Middle frontal gyrus (tissue), 1 donor: ENCODE results near the gene SLC25A22.

Source experiments
- DNase-seq: peaks from one replicate; pipeline ENCODE4 v3.0.0-alpha.2; 2015; ENCODE audit warnings: low spot score; ENCODE audit errors: extremely low spot score

Gene SLC25A22

DNA sequence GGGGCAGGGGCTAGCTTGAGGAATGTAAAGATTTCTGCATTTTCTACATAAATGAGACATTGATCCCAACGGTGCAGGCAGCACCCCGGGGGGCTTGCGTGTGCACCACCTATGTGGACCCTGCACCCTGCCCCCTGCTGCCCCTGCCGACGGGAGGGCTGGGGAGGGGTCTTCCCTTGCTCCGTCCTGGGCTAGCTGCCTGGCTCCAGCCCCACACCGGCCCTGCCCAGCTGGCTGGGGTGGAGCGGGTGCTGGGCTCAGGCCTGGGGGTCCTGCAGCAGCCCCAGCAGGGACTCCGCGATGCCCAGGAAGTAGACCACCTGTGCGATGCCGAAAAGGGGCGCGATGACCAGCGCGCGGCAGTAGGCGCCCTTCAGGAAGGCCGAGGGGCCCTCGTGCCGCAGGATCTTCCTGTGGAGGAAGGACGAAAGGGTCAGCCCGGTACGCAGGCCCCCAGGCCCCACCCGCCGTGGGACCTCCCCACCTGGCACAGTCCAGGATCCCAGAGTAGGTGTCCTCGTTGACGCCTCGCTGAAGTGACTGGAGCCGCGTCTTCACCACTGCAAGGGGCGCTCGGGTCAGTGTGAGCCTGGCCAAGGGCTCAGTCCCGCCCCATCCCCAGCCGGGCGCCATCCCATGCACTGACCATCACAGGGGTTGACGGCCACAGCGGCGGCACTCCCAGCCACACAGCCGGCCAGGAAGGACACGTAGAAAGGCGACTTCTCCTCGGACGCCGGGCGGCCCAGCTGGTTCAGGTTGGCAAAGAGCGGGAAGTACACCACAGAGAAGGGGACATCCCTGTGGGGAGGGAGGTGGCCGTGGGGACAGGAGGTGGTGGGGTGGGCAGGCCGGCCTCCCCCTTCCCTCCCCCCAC, 6.2 kb downstream of the SLC25A22 start:
- no peak for DNase-seq

DNA sequence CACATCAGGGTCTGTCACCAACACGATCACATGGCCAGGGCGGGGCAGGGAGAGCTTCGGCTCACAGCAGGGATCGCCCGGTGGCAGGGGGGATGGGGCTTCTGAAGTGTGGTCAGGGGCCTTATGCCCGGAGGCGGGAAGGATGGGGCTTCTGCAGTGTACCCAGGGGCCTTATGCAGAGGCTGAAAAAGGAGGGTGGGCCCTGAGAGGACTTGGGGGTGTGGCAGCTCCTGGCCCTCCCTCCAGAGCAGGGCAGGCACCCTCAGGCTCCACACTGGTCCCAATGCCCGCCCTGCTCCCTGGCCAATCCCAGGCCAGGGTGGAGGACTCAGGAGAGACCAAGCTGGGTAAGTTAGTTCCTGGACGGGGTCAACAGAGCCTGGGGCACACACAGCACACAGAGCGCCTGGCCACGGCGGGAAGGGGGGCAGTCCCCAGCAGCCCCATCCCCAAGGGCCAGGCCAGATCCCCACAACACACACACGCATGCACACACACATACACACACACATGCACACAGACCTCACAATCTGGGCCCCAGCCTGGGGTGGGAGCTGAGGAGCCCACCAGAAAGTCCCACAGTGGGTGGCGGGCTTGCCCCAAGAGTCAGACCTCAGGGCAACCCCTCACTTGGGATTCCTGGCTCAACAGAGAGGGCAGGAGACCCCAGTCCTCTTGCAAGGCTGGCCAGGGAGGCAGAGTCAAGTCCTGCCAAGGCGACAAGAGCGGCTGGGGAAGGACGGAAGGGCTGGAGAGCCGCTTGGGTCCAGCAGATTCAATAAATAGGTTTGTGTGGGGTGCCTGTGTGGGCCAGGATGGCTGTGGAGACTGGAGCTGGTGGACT, 7.1 kb downstream of the SLC25A22 start:
- DNase-seq, result no peak

DNA sequence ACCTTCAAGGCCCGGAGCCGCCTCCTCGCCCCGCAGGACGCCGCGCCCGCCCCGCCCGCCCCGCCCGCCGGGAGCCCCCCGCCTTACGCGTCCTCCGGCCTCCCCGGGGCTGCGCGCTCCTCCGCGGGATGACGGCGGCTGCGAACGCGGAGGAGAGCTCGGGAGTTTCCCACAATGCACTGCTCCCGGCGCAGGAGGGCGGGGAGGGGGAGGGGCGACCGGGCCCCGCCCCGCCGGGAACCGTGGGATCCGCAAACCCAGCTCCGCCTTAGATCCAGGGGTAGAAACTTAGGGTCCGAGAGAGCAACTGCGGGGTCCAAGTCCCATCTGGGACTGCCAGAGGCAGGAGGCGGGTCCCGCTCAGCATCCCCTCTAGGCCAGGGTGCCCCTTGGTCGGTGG, 8.1 kb downstream of the SLC25A22 start, which contains the start of gene CEND1:
Gene CEND1, minus strand, starts transcription at position 148 of the 400 bp plus-strand sequence. CDS start 1,514 bp downstream, outside the sequence.
- peak; percentile 50 for DNase-seq

DNA sequence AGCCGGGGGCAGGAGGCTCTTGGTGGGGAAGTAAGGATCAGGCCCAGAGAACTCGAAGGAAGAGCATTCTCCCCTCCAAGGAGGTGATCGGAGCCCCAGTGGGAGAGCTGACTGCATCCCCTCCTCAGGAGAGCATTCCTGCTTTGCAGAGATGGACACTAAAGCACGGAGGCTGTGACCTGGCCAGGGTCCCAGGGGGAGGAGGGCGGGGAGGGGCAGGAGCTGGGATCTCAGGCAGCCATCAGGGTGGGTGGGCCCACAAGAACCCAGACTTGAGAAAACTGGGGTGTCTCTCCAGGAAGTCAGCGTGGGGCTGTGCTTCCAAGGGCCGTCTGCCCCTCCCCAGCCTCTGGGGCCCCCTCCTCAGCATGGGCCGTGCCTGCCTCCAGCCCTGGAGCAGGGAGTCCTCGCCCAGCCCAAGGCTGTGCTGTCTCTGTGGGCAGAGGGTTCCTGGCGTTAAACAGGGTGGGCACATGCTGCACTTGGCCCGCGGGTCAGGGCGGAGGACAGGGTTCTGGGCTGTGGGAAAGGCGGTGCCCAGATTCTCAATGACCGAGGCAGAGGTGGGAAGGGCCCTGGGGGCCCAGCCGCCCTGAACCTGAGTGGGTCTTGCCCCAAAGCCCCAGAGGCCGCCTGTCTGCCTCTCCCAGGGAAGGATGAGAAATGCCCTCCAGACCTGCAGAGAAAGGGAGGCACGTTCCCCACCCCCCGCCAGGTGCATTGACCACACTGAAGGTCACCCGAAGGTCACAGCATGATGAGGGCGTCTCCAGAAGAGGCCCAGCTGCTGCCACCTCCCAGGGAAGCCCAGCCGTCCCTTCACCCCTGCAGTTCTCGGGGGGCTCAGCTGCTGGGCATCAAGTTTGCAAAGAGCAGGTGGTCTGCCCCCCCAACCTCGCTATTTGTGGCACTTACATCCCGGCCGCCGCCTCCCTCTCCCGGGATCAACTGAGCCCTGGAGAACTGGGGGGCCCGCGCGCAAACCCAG, 8.8 kb downstream of the SLC25A22 start:
- no peak for DNase-seq

DNA sequence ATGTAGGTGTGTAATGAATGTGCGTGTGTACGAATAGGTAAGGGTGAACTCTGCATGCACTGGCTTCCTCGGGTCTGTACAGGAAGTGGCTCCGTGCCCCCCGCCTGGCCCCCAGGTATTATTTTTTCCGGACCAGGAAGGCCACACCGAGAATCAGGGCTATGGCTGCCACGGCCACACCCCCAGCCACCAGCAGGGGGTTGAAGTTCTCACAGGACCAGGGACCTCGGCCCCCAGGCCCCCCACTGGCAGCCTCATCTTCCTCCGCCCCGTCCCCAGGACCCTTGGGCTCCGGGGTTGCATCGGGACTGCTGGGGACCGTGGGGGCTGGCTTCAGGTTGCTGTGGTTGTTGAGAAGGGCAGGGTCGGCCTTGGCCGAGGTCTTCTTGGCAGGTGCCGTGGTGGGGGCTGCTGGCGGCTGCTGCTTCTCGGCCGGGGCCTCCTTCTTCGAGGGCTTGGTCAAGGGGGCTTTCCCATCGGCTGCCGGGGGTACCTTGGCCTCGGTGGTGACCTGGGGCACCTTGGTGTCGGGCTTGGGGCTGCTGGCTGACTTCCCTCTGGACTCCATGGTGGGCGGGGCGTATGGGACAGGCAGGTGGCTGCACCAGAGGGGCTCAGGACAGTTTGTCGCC, 10.0 kb downstream of the SLC25A22 start:
- no peak for DNase-seq

DNA sequence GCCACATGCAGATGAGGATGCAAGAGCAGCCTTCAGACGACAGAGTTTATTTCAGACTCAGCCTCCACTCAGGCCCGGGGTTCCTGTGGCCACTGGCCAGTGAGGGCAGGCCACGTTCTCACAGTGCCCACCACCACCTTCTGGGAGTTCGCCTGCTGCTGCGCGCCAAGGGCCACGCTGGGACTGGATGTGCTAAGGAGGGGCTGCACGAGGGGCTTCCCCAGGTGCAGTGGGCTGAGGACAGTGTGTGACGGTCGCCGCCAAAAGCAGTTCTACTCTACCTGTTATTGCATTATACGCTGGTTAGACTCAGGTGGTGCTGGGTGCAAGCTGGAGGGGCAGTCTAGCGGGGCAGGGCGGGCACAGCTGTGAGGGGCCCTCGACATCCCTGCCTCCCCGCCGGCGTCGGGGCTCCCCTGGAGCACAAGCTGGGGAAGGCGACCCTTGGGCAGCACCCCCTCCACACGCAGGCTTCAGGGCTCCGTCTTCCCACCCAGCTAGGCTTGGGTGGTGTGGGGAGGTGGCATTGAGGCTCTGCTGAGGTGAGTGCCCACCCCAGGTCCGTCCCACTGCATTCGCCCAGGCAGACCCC, 10.9 kb downstream of the SLC25A22 start:
- no peak for DNase-seq

DNA sequence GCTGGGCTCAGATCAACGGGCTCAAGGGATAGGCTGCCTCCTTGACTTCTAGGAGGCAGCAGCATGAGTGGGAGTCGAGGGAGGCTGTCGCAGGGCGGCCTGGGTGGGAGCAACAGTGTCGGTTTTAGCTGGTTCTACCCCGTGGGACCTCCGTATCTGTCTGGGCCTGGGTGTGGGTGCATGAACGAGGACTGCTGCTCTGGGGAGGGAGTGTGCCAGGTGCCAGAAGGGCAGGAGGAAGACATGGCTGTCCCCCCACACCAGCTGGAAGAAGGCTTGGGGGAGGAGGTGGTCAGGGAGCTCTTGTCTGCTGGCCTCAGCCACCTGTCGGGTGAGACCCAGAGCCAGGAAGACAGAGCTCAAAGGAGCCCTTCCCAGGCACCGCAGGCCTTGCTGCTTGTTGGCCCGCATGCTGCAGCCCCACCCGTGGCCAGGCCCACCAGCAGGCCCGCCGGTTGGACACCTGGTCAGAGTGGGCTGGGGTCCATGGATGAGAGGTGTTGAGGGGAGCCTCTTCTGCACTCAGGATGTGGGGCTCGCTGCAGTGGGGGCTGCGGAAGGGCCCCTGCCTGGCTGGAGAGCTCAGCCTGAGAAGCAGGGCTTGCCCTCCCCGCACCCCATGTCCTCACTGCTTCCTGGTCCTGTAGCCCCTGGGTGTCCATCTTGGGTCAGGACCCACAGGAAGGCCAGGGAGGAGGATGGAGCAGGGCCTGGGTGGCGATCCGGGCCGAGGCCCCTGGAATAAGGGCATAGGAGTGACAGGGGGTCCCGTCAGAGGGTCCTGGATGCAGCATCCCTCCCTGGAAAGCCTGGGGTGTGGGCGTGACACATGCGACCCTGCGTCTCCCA, 11.6 kb downstream of the SLC25A22 start:
- no peak for DNase-seq

DNA sequence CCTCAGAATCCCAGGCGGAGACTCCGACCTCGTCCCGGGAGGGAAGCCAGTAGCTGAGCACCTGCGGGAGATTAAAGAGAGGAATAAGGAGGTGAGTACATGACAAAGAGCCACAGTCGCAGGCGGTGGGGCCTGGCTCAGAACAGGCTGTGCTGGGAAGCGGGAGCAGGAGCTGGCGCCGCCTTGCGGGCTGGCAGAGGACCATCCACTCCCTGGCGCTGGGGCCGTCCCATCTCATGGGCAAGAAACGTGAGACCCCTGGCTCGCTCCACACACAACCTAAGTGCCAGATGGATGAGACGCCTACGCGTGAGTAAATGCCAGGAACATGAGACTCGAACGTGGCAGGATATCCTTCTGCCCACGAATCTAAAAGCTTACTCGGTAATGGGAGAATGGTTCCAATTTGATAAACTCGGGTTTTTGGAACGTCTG, 14.5 kb downstream of the SLC25A22 start:
- peak; percentile 75 for DNase-seq

DNA sequence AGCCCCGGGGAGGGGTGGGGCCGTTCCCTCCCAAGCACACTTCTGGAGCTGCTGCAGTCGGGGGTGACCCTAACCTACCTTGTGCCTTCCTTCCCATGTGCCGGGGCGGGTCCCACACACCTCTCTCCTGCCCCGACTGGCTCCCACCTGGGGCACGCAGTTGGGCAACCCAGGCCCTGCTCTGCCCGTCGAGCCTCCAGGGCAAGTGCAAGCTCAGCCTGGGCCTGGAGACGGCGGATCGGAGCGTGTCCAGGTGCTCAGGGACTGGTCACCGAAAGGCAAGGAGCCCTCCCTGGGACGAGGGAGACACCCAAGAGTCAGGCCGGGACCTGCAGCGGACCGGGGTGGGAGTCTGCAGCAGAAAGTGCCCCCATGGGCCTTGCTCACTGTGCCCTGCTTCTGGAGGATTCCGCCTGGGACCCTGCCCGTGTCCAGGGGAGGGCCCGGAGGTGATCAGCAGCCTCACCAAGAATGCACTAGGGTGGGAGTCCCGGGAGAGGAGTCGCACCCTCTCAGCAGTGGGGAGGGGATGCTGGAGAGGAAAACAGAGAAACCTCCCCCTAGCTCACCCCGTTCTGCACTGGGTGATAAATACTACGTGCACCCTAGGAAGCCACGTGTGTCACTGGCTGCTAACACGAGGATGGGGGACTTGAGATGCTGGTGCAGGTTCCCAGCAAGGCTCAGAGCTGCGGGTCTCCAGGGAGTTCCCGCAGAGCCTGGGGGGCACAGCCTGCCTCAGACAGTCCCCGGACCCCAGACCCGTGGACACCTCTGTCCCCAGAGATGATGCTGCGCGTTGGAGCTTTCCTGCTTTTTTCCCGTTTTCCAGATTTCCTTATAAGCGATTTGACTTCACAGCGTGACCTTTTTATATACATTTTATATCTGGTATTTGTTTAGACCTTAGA, 15.6 kb downstream of the SLC25A22 start:
- DNase-seq, result no peak

GRCh38 chr11:779955-780532, 18.0 kb downstream of the SLC25A22 start:
- DNase-seq, result no peak

DNA sequence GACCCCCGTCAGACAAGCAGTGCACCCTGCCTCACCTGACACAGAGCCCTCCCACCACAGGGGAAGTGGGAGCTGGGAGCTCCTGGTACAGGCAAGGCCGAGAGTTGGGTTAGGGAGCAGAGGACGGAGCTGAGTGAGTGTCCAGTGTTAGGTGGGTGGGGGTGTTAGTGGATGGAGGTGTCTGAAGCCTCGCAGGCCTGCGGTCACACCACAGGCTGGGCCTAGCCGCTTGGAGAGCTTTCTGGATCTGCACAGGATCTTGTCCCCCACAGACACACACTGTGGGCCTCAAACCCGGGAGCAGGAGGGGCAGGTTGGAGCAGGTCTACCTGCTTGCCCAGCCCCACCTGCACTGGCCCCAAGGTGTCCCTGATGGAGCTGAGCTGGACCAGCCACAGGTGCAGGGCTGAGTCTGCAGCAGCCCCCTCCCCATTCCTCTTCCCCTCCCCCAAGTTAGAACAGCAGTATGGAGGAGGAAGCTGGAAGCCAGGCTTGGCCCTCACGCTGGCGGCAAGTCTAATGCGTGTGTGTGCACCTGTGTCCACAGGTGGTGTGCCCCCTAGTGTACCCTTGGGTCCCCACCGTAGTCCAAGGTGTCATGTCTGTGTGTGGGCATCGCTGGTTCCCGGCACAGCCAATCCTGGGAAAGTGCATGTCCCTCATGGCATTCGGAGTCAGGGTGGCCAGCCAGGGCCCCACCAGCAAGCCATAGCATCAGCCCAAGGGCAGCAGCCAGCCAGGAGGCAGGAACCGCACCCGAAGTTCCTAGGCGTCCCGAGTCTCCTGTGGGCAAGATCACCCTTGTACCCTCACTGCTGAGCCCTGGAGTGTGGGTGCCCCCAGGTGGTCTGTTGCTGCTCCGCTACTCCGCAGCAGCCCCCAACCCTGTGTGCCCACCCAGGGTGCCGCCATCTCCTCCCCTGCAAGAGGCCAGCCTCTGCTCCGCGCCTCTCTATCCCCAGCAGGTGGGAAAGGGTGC, 18.8 kb downstream of the SLC25A22 start:
- no peak for DNase-seq

DNA sequence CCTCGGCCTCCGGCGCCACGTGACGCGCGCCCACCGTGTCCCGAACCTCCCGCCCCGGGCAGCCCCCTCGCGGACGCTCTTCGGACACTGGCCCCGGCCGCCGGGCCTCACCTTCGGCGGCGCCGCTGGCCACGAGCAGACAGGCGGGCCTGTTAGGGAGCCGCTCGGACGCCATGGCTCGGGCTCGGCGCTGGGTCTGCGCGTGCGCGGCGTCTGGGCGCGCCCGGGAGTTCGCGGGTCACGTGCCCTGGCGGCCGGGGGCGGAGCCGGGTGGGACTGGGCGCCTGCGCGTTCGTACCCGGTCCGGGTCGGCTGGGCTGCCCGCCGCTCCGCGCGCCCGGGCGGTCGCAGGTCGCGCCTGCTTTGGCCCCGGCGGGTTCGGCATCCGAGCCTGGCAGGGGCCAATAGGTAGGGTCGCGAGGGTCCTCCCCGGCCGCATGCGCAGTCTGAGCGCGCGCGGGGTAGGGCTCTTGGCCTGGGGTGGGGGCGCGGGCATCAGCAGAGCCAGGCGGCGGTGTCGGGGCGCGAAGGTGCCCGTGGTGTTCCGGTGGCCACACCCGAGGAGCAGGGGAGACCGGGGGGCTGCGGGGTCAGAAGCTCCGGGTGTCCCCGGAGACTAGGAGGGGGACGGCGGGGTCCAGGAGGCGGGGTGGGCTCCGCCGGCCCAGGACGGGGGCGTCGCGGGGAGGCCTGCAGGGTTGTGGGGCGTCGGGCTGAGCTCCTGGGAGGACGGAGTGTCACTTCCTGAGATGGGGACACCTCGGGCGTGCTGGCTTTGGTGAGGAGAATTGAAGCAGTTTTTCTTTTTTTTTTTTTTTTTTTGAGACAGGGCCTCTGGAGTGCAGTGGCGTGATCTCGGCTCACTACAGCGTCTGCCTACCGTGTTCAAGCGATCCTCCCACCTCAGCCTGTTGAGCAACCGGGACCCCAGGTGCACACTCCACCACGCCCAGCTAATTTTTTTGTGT, 20.5 kb downstream of the SLC25A22 start, which contains the start of gene GATD1:
Gene GATD1, minus strand, starts transcription at position 200 of the 968 bp plus-strand sequence. Its CDS starts 25 bp downstream, at position 175.
- peak; percentile 80 for DNase-seq

DNA sequence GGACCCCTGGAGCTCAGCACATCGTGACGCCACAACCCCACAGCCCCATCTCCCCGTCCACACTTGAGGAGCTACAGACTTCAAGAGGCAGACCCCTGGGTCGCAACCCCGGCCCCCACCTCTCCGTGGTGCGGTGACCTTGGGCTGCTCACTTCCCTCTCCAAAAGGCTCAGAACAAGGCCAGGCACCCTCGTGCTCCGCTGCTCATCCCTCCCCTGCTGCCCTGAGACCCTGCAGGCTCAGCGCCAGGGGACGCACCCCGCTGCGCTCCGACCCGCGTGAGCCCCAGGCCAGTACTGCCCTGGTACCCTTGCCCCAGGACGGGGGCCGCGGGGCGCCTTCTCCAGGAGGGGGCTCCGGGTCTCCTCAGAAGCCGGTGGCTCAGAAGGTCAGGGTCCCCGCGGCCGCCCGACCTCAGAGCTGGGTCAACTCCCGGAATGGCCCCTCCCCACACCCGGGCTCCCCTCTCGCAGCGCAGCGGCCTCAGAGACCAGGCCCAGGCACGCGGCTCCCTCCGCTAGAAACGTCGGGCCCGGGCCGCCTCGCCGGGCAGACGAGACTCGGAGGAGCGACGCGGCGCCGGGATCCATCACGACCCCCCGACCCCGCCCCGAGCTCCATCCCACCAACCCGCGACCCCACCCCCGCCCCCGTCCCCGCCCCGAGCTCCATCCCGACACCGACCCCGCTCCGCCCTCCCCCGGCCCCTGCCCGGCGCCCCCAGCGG, 21.4 kb downstream of the SLC25A22 start:
- no peak for DNase-seq

DNA sequence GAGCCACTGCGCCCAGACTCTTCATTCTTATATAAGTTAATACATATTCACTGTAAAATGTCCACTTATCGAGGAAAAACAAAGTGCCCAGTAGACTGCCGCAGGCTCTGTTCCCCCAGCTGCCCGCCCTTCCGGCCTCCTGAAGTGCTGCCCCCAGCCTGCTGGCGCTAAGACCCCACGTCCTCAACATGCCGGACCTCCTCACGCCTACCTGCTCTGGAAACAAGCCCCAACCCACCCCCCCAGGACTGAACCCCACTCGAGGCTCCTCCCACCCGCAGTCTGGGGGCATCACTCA, 21.9 kb downstream of the SLC25A22 start:
- DNase-seq, result no peak
